SK-N-SH (cell line): ENCODE measurements around the gene FUT2. TPM values are rescaled to one million over a fixed set of nuclear protein-coding genes. Genes with fewer than 3 reads are reported as not detected.
A peak's percentile ranks its signal among the peaks of the same experiment; 100 is the strongest.

Experiments used
- CTCF ChIA-PET: fragments of 300-600, 350-600 bp; formaldehyde crosslinking; extraction: SDS; loops from one replicate; lab custom pipeline; 2021; lab: Yijun Ruan, JAX
- POLR2A ChIA-PET: fragments of 350-600 bp; sonication (Branson Sonifier 250); formaldehyde crosslinking; extraction: SDS; loops from one replicate; lab custom pipeline; 2020; ENCODE audit warnings: antibody characterized with exemption, inconsistent platforms; lab: Yijun Ruan, JAX
- DNase-seq: peaks from one replicate; pipeline ENCODE4 v3.0.0; 2012
- H2AFZ ChIP-seq: fragments of 200-600 bp; sonication (generic); 2 replicates; pipeline ENCODE4 v1.8.1; 2016; ENCODE audit warnings: antibody characterized with exemption, mild to moderate bottlenecking, low read depth
- H3F3A ChIP-seq: fragments of 200-600 bp; sonication (generic); replicated peaks from 2 replicates; pipeline ENCODE3; 2016; ENCODE audit warnings: antibody characterized with exemption, mild to moderate bottlenecking; ENCODE audit not compliant: insufficient read depth
- H3K27ac ChIP-seq, 2 experiments: fragments of 200-500 bp in 1 of 2; fragments of 200-600 bp in 1 of 2; sonication (Bioruptor generic) in 1 of 2; sonication (generic), shearing (Covaris generic) in 1 of 2; 2 replicates each; pipeline versions ENCODE4 v1.5.1 to v1.6.1; 2014 to 2016; ENCODE audit warnings: low read depth in 2 of 2, inconsistent platforms in 1 of 2, low read length in 1 of 2, mild to moderate bottlenecking in 1 of 2, mixed read lengths in 1 of 2
- H3K27me3 ChIP-seq: fragments of 200-600 bp; sonication (generic), shearing (Covaris generic); 2 replicates; pipeline ENCODE4 v1.6.1; 2016; ENCODE audit warnings: mixed run types; ENCODE audit not compliant: insufficient read depth
- H3K36me3 ChIP-seq, 2 experiments: fragments of 200-500 bp in 1 of 2; fragments of 200-600 bp in 1 of 2; sonication (Bioruptor generic) in 1 of 2; sonication (generic) in 1 of 2; replicated peaks in 1 of 2; 2 replicates each; pipeline versions ENCODE3 to v1.5.1; 2014 to 2016; ENCODE audit warnings: low read length in 1 of 2, mild to moderate bottlenecking in 1 of 2; ENCODE audit not compliant: insufficient read depth in 2 of 2, control insufficient read depth in 1 of 2
- H3K4me1 ChIP-seq, 2 experiments: fragments of 200-500 bp in 1 of 2; fragments of 200-600 bp in 1 of 2; sonication (Bioruptor generic) in 1 of 2; sonication (generic), shearing (Covaris generic) in 1 of 2; 2 replicates each; pipeline versions ENCODE4 v1.5.1 to v1.6.1; 2014 to 2016; ENCODE audit warnings: low read depth in 1 of 2, low read length in 1 of 2, mixed run types in 1 of 2; ENCODE audit not compliant: insufficient read depth in 2 of 2, control insufficient read depth in 1 of 2
- H3K4me2 ChIP-seq: fragments of 200-600 bp; sonication (generic), shearing (Covaris generic); 2 replicates; pipeline ENCODE4 v1.6.1; 2017; ENCODE audit warnings: mixed run types
- H3K4me3 ChIP-seq, 2 experiments: fragments of 200-500 bp in 1 of 2; fragments of 200-600 bp in 1 of 2; sonication (Bioruptor generic) in 1 of 2; sonication (generic), shearing (Covaris generic) in 1 of 2; 2 replicates each; pipeline versions ENCODE4 v1.5.1 to v1.8.1; 2014 to 2016; ENCODE audit warnings: low read depth in 2 of 2, inconsistent platforms in 1 of 2, low read length in 1 of 2, mild to moderate bottlenecking in 1 of 2, mixed read lengths in 1 of 2, moderate library complexity in 1 of 2
- H3K79me2 ChIP-seq: fragments of 200-600 bp; sonication (generic); 2 replicates; pipeline ENCODE4 v1.8.1; 2017; ENCODE audit warnings: mild to moderate bottlenecking; ENCODE audit not compliant: insufficient read depth
- H3K9ac ChIP-seq: fragments of 200-600 bp; sonication (generic); 2 replicates; pipeline ENCODE4 v1.6.1; 2017; ENCODE audit warnings: mixed run types
- H3K9me2 ChIP-seq: fragments of 200-600 bp; sonication (generic); 2 replicates; pipeline ENCODE4 v1.6.1; 2017; ENCODE audit warnings: mixed run types
- H3K9me3 ChIP-seq: fragments of 200-600 bp; sonication (generic); 2 replicates; pipeline ENCODE4 v1.6.1; 2017; ENCODE audit warnings: mixed run types, mild to moderate bottlenecking, moderate library complexity
- H4K20me1 ChIP-seq: fragments of 200-600 bp; sonication (generic); 2 replicates; pipeline ENCODE4 v1.6.1; 2017; ENCODE audit warnings: mild to moderate bottlenecking, mixed run types; ENCODE audit not compliant: insufficient read depth
- CTCF ChIP-seq: fragments of 200-600 bp; sonication (generic); IDR thresholded peaks from 2 replicates; pipeline ENCODE4 v1.6.1; 2017; ENCODE audit warnings: antibody characterized with exemption, mild to moderate bottlenecking, moderate library complexity
- EP300 ChIP-seq, 2 experiments: IDR thresholded peaks; 2 replicates each; pipeline versions ENCODE4 v1.4.0 to v1.6.1; 2012; ENCODE audit warnings: borderline replicate concordance in 1 of 2, low read depth in 1 of 2, low read length in 1 of 2
- PBX3 ChIP-seq: IDR thresholded peaks from 2 replicates; pipeline ENCODE4; 2012
- POLR2AphosphoS5 ChIP-seq: IDR thresholded peaks from 2 replicates; pipeline ENCODE4 v1.6.1; 2012; ENCODE audit warnings: low read depth, low read length
- REST ChIP-seq: IDR thresholded peaks from 2 replicates; pipeline ENCODE4 v1.6.1; 2012; ENCODE audit warnings: mild to moderate bottlenecking, low read depth, low read length, moderate library complexity
- TAF1 ChIP-seq: IDR thresholded peaks from 2 replicates; pipeline ENCODE4 v1.6.1; 2012; ENCODE audit warnings: low read depth, mild to moderate bottlenecking, low read length, moderate library complexity, borderline replicate concordance
- WGBS: methylation state at CpG from one replicate; pipeline ENCODE4 v1.1.6; 2017; ENCODE audit warnings: low lambda C conversion rate; 5-methylcytosine and 5-hydroxymethylcytosine counted together
- polyA plus RNA-seq, 3 experiments: library from polyadenylated mRNA; depleted of rRNA; stranded (reverse); fragments of >200 nt; gene quantifications; 2 replicates each; pipeline ENCODE4 v1.2.3, GENCODE V29; 2012

FUT2 gene
- polyA plus RNA-seq, 1 of the 3 experiments (the other 2 are of a cell fraction) = not detected

GRCh38 chr19:48646722-48647216 is 49.0 kb upstream of the FUT2 start:
- Histone ChIP-seq H3K4me3 (peak overlapping the region in 1 of 2 experiments; percentile 74; a peak in 3 of 4 replicates), H3K27me3 (no peaks in the 10 kb centered on the region), H3K9me3 (no peaks in the 10 kb centered on the region), H3K4me1 (peaks cover 4 to 6% of the 10 kb centered on the region in 2 experiments; a peak in 2 of 4 replicates), H2AFZ (no peak overlapping the region), H3K9ac (peak overlapping the region; percentile 55; the same call in 1 of the 2 replicates), H3K9me2 (no peaks in the 10 kb centered on the region), H3F3A (peaks cover 8% of the 10 kb centered on the region), H3K4me2 (peak overlapping the region; percentile 99), H3K79me2 (no peaks in the 10 kb centered on the region), H3K27ac (no peak overlapping the region; a peak in 1 of 4 replicates), H3K36me3 (no peaks in the 10 kb centered on the region), H4K20me1 (no peaks in the 10 kb centered on the region)
- ChIA-PET POLR2A (interaction anchor here (0.6 to 1.6 kb wide), 4 partner anchors 23 to 149 kb away, joined by 3 to 7 read pairs (median 4); no protein-coding TSS in a partner anchor), CTCF (interaction anchor here (0.8 to 2.7 kb wide), 14 partner anchors 7 to 324 kb away, joined by 3 to 35 read pairs (median 7); partner anchors contain the start of gene HSD17B14)
- 13% methylated on average over 10 of the region's 10 CpGs for WGBS
- TF ChIP-seq POLR2AphosphoS5 (0 out of 2 replicates have a peak, but pooled peaks have one; percentile 17), CTCF (no peak)
- DNase-seq = no peak

DNA sequence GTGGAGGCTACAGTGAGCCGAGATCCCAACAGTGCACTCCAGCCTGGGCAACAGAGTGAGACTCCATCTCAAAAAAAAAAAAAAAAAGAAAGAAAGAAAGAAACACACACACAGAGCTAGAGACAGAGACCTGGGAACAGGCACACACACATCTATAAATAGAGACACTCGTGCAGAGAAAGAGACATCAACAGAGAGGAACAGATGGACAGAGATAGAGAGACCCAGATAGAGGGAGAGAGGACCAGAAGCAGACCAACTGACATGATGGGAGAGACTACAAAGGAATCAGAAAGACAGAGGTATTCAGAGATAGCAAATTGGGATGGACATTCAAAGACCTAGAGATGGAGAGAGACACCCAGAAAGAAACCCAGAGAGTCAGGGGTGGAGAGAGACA is 47.6 kb upstream of the FUT2 start:
- Histone ChIP-seq H3K9me2 (no peaks in the 10 kb centered on the region), H3K27ac (no peak overlapping the region), H3K27me3 (no peaks in the 10 kb centered on the region), H4K20me1 (no peaks in the 10 kb centered on the region), H3K36me3 (no peaks in the 10 kb centered on the region), H3K4me2 (no peak overlapping the region), H3K9ac (no peak overlapping the region), H3K9me3 (no peaks in the 10 kb centered on the region), H3K4me3 (no peak overlapping the region), H3K4me1 (peaks cover 4 to 6% of the 10 kb centered on the region in 2 experiments; a peak in 2 of 4 replicates), H2AFZ (no peak overlapping the region), H3K79me2 (no peaks in the 10 kb centered on the region), H3F3A (peaks cover 6% of the 10 kb centered on the region)
- no peak for DNase-seq
- POLR2A ChIA-PET = no interaction called here
- CTCF ChIA-PET = no interaction called here
- no peak for TF ChIP-seq EP300 (IDR thresholded peaks at IDR 0.05; ENCODE audit: borderline replicate concordance in 1 of 2, low read depth in 1 of 2, low read length in 1 of 2)
- TF ChIP-seq PBX3 = no peak
- no peak for TF ChIP-seq REST
- no peak for TF ChIP-seq TAF1
- 76% methylated on average over 2 of the region's 2 CpGs for WGBS
